CD4-positive, alpha-beta memory T cell (primary cell): ENCODE measurements around the gene DACH1. TPM values are rescaled to one million over a fixed set of nuclear protein-coding genes. Genes with fewer than 3 reads are reported as not detected.

Source experiments
- CTCF ChIA-PET: fragments of 350-600 bp; sonication (Branson Sonifier 250); formaldehyde crosslinking; loops from one replicate; lab custom pipeline; 2021; ENCODE audit warnings: inconsistent platforms; ENCODE audit not compliant: partially characterized antibody; lab: Charles Lee
- POLR2A ChIA-PET: fragments of 350-600 bp; sonication (Branson Sonifier 250); formaldehyde crosslinking; loops from one replicate; lab custom pipeline; 2021; ENCODE audit not compliant: partially characterized antibody; lab: Charles Lee
- DNase-seq, 5 donors: peaks; one replicate each; pipeline versions ENCODE4 v3.0.0 to v3.0.0-alpha.2; 2020 to 2022; ENCODE audit warnings: mixed read lengths in 1 of 5
- H3K27ac ChIP-seq: one replicate; pipeline ENCODE4 v1.7.0; 2013; ENCODE audit warnings: low read depth, low read length
- H3K27me3 ChIP-seq: 2 replicates; pipeline ENCODE4 v1.7.0; 2013; ENCODE audit warnings: mild to moderate bottlenecking, low read length, moderate library complexity; ENCODE audit not compliant: insufficient read depth
- H3K36me3 ChIP-seq: 2 replicates; pipeline ENCODE4 v1.7.0; 2013; ENCODE audit warnings: mild to moderate bottlenecking, low read length, moderate library complexity; ENCODE audit not compliant: insufficient read depth
- H3K4me1 ChIP-seq: 2 replicates; pipeline ENCODE4 v1.7.0; 2013; ENCODE audit warnings: mild to moderate bottlenecking, low read length, moderate library complexity; ENCODE audit not compliant: insufficient read depth
- H3K4me3 ChIP-seq, 2 donors: one replicate each; pipeline ENCODE4 v1.7.0; 2013; ENCODE audit warnings: low read length in 2 of 2, mild to moderate bottlenecking in 1 of 2
- H3K9me3 ChIP-seq, 2 donors: one replicate each; pipeline ENCODE4 v1.7.0; 2013; ENCODE audit warnings: low read length in 2 of 2, control low read depth in 1 of 2; ENCODE audit not compliant: control insufficient read depth in 1 of 2
- H3K27ac Mint-ChIP-seq, 7 donors: one replicate each; pipeline ENCODE4 v1.8.0; 2020 to 2021; ENCODE audit warnings: mixed read lengths in 7 of 7, mild to moderate bottlenecking in 6 of 7, inconsistent platforms in 3 of 7, moderate library complexity in 3 of 7
- H3K27me3 Mint-ChIP-seq, 2 donors: one replicate each; pipeline ENCODE4 v1.8.0; 2020 to 2021; ENCODE audit warnings: mixed read lengths in 2 of 2
- H3K36me3 Mint-ChIP-seq, 2 donors: one replicate each; pipeline ENCODE4 v1.8.0; 2020 to 2021; ENCODE audit warnings: mixed read lengths in 2 of 2, inconsistent platforms in 1 of 2, mild to moderate bottlenecking in 1 of 2
- H3K4me1 Mint-ChIP-seq, 4 donors: one replicate each; pipeline ENCODE4 v1.8.0; 2020 to 2021; ENCODE audit warnings: mixed read lengths in 4 of 4, mild to moderate bottlenecking in 1 of 4
- H3K4me3 Mint-ChIP-seq, 8 donors: one replicate each; pipeline ENCODE4 v1.8.0; 2020 to 2021; ENCODE audit warnings: mixed read lengths in 8 of 8, mild to moderate bottlenecking in 7 of 8, moderate library complexity in 6 of 8, inconsistent platforms in 3 of 8
- H3K9me3 Mint-ChIP-seq, 8 donors: one replicate each; pipeline ENCODE4 v1.8.0; 2020 to 2021; ENCODE audit warnings: mixed read lengths in 8 of 8, mild to moderate bottlenecking in 5 of 8, inconsistent platforms in 3 of 8, moderate library complexity in 1 of 8
- intact Hi-C: fragments of 100-400 bp; cut with micrococcal nuclease; formaldehyde crosslinking; loops from one replicate; pipeline ENCODE4 v1.15.1; 2023
- polyA plus RNA-seq, 2 donors: library from polyadenylated mRNA; unstranded; fragments of 300-500 nt; fragmentation: Illumina TruSeq; gene quantifications; one replicate each; pipeline ENCODE4 v1.2.3, GENCODE V29; 2021
- total RNA-seq, 2 experiments: library from RNA; stranded (reverse); gene quantifications; one replicate each; pipeline ENCODE4 v1.2.3, GENCODE V29; 2021

The DACH1 gene
- total and polyA plus RNA-seq, 4 experiments from 2014 or later: not detected

- intact Hi-C loops: no loop called here
- Mint-ChIP-seq H3K36me3 (no peaks in the 10 kb centered on the region), H3K4me3 (no peak overlapping the region), H3K9me3 (no peaks in the 10 kb centered on the region), H3K27me3 (no peaks in the 10 kb centered on the region), H3K27ac (no peak overlapping the region), H3K4me1 (no peaks in the 10 kb centered on the region)
- Histone ChIP-seq H3K36me3 (no peaks in the 10 kb centered on the region), H3K27ac (no peak overlapping the region), H3K4me1 (no peaks in the 10 kb centered on the region), H3K9me3 (no peaks in the 10 kb centered on the region), H3K27me3 (no peaks in the 10 kb centered on the region), H3K4me3 (no peak overlapping the region)
- ChIA-PET CTCF (no interaction called here), POLR2A (no interaction called here)
- DNase-seq: peak in 1 of 5 donors; percentile 30
These were observed 60.1 kb downstream of the DACH1 start for GRCh38 chr13:71806886-71807285.

- ChIA-PET POLR2A (no interaction called here), CTCF (no interaction called here)
- no peaks in the 10 kb centered on the region for H3K27me3 Mint-ChIP-seq
- no peaks in the 10 kb centered on the region for H3K36me3 Mint-ChIP-seq
- Histone ChIP-seq H3K27ac (no peak overlapping the region), H3K36me3 (no peaks in the 10 kb centered on the region), H3K9me3 (no peaks in the 10 kb centered on the region), H3K4me3 (no peak overlapping the region), H3K4me1 (no peaks in the 10 kb centered on the region), H3K27me3 (no peaks in the 10 kb centered on the region)
- H3K4me3 Mint-ChIP-seq: no peak overlapping the region
- H3K4me1 Mint-ChIP-seq: no peaks in the 10 kb centered on the region
- no peak overlapping the region for H3K27ac Mint-ChIP-seq
- intact Hi-C loops: no loop called here
- DNase-seq: no peak
- peaks cover 0 to 2% (median 0%) of the 10 kb centered on the region in 8 donors for H3K9me3 Mint-ChIP-seq
These were observed 63.9 kb downstream of the DACH1 start for GRCh38 chr13:71803066-71803465.

- no peak overlapping the region for H3K4me3 ChIP-seq
- H3K4me1 ChIP-seq: no peaks in the 10 kb centered on the region
- Mint-ChIP-seq H3K4me3 (no peak overlapping the region), H3K27me3 (no peaks in the 10 kb centered on the region), H3K36me3 (no peaks in the 10 kb centered on the region), H3K27ac (no peak overlapping the region), H3K4me1 (no peaks in the 10 kb centered on the region), H3K9me3 (peaks cover 0 to 2% (median 0%) of the 10 kb centered on the region in 8 donors)
- DNase-seq: no peak
- H3K9me3 ChIP-seq: no peaks in the 10 kb centered on the region
- no peaks in the 10 kb centered on the region for H3K36me3 ChIP-seq
- intact Hi-C loops: no loop called here
- ChIA-PET POLR2A (no interaction called here), CTCF (no interaction called here)
- no peak overlapping the region for H3K27ac ChIP-seq
- H3K27me3 ChIP-seq: no peaks in the 10 kb centered on the region
These were observed 65.2 kb downstream of the DACH1 start for GRCh38 chr13:71801781-71802180.

GRCh38 chr13:71801165-71801760 is 65.7 kb downstream of the DACH1 start:
- CTCF ChIA-PET: no interaction called here
- Histone ChIP-seq H3K27me3 (no peaks in the 10 kb centered on the region), H3K36me3 (no peaks in the 10 kb centered on the region), H3K9me3 (no peaks in the 10 kb centered on the region), H3K4me3 (no peak overlapping the region), H3K4me1 (no peaks in the 10 kb centered on the region), H3K27ac (no peak overlapping the region)
- H3K9me3 Mint-ChIP-seq: peaks cover 0 to 2% (median 0%) of the 10 kb centered on the region in 8 donors
- no peaks in the 10 kb centered on the region for H3K27me3 Mint-ChIP-seq
- H3K27ac Mint-ChIP-seq: no peak overlapping the region
- no peak overlapping the region for H3K4me3 Mint-ChIP-seq
- no peaks in the 10 kb centered on the region for H3K36me3 Mint-ChIP-seq
- no peak for DNase-seq
- H3K4me1 Mint-ChIP-seq: no peaks in the 10 kb centered on the region
- intact Hi-C loops: no loop called here
- POLR2A ChIA-PET: no interaction called here

- CTCF ChIA-PET: no interaction called here
- Mint-ChIP-seq H3K4me3 (no peak overlapping the region), H3K36me3 (no peaks in the 10 kb centered on the region), H3K27ac (no peak overlapping the region), H3K27me3 (no peaks in the 10 kb centered on the region), H3K9me3 (peaks cover 0 to 7% (median 0%) of the 10 kb centered on the region in 8 donors), H3K4me1 (no peaks in the 10 kb centered on the region)
- H3K27ac ChIP-seq: no peak overlapping the region
- intact Hi-C loops: no loop called here
- POLR2A ChIA-PET: no interaction called here
- H3K36me3 ChIP-seq: no peaks in the 10 kb centered on the region
- no peak overlapping the region for H3K4me3 ChIP-seq
- no peaks in the 10 kb centered on the region for H3K27me3 ChIP-seq
- no peak for DNase-seq
- no peaks in the 10 kb centered on the region for H3K9me3 ChIP-seq
- no peaks in the 10 kb centered on the region for H3K4me1 ChIP-seq
These were observed 67.7 kb downstream of the DACH1 start for GRCh38 chr13:71799324-71799723.

GRCh38 chr13:71798707-71799106 is 68.3 kb downstream of the DACH1 start:
- Histone ChIP-seq H3K4me3 (no peak overlapping the region), H3K36me3 (no peaks in the 10 kb centered on the region), H3K9me3 (no peaks in the 10 kb centered on the region), H3K27me3 (no peaks in the 10 kb centered on the region), H3K4me1 (no peaks in the 10 kb centered on the region), H3K27ac (no peak overlapping the region)
- Mint-ChIP-seq H3K27me3 (no peaks in the 10 kb centered on the region), H3K4me1 (no peaks in the 10 kb centered on the region), H3K4me3 (no peak overlapping the region), H3K9me3 (peaks cover 0 to 7% (median 0%) of the 10 kb centered on the region in 8 donors), H3K36me3 (no peaks in the 10 kb centered on the region), H3K27ac (no peak overlapping the region)
- intact Hi-C loops: no loop called here
- ChIA-PET CTCF (no interaction called here), POLR2A (no interaction called here)
- no peak for DNase-seq

- no peak for DNase-seq
- Histone ChIP-seq H3K36me3 (no peaks in the 10 kb centered on the region), H3K4me1 (no peaks in the 10 kb centered on the region), H3K27ac (no peak overlapping the region), H3K9me3 (no peaks in the 10 kb centered on the region), H3K4me3 (no peak overlapping the region), H3K27me3 (no peaks in the 10 kb centered on the region)
- intact Hi-C loops: no loop called here
- H3K27ac Mint-ChIP-seq: no peak overlapping the region
- CTCF ChIA-PET: no interaction called here
- POLR2A ChIA-PET: no interaction called here
- no peaks in the 10 kb centered on the region for H3K4me1 Mint-ChIP-seq
- no peaks in the 10 kb centered on the region for H3K36me3 Mint-ChIP-seq
- H3K9me3 Mint-ChIP-seq: peaks cover 0 to 7% (median 0%) of the 10 kb centered on the region in 8 donors
- no peaks in the 10 kb centered on the region for H3K27me3 Mint-ChIP-seq
- no peak overlapping the region for H3K4me3 Mint-ChIP-seq
These were observed 69.5 kb downstream of the DACH1 start for GRCh38 chr13:71797517-71797916.
